Peyer's patch (tissue), 4 donors: ENCODE measurements around the gene JAML. TPM values are rescaled to one million over a fixed set of nuclear protein-coding genes. Genes with fewer than 3 reads are reported as not detected.

Source experiments
- DNase-seq, 3 donors: peaks; one replicate each; pipeline ENCODE4 v3.0.0-alpha.2; 2017 to 2019
- H3K27ac ChIP-seq, 4 donors: fragments of 200-600 bp; sonication (generic); one replicate each; pipeline ENCODE4 v1.5.1; 2016 to 2019
- H3K27me3 ChIP-seq, 2 donors: fragments of 200-600 bp; sonication (generic); one replicate each; pipeline ENCODE4 v1.5.1; 2019
- H3K36me3 ChIP-seq, 3 donors: fragments of 200-600 bp; sonication (generic); one replicate each; pipeline ENCODE4 v1.5.1; 2016 to 2019
- H3K4me1 ChIP-seq, 4 donors: fragments of 200-600 bp; sonication (generic); one replicate each; pipeline ENCODE4 v1.5.1; 2016 to 2019
- H3K4me3 ChIP-seq, 4 donors: fragments of 200-600 bp; sonication (generic); 1 replicate in 3 of 4; 2 replicates in 1 of 4; pipeline ENCODE4 v1.5.1; 2016 to 2019; ENCODE audit warnings: mild to moderate bottlenecking in 1 of 4
- H3K9me3 ChIP-seq, 4 donors: fragments of 200-600 bp; sonication (generic); one replicate each; pipeline ENCODE4 v1.5.1; 2016 to 2019; ENCODE audit warnings: mild to moderate bottlenecking in 1 of 4
- CTCF ChIP-seq, 6 experiments: fragments of 450-650 bp in 4 of 6; fragments of 200-600 bp in 2 of 6; sonication (generic) in 1 of 6; IDR thresholded peaks; one replicate each; pipeline ENCODE4 v1.5.1; 2017 to 2019; ENCODE audit warnings: antibody characterized with exemption in 6 of 6, mild to moderate bottlenecking in 3 of 6, moderate library complexity in 1 of 6
- POLR2A ChIP-seq, 2 donors: fragments of 450-650 bp; IDR thresholded peaks; one replicate each; pipeline ENCODE4 v1.5.1; 2017; ENCODE audit warnings: antibody characterized with exemption in 2 of 2, mild to moderate bottlenecking in 2 of 2, moderate library complexity in 2 of 2
- total RNA-seq, 4 donors: library from RNA; depleted of rRNA; stranded (reverse); fragments of >200 nt; gene quantifications; one replicate each; pipeline ENCODE4 v1.1.0, GENCODE V29; 2016

Gene JAML
- total RNA-seq, 4 donors from 2014 or later, result 7.5 to 83.3 (median 14.4) TPM

- no peaks in the 10 kb centered on the region for H3K9me3 ChIP-seq
- H3K4me3 ChIP-seq, result no peak overlapping the region
- H3K27ac ChIP-seq, result peak overlapping the region in 1 of 4 donors; percentile 14
- H3K27me3 ChIP-seq, result no peaks in the 10 kb centered on the region
- H3K36me3 ChIP-seq, result no peaks in the 10 kb centered on the region
- peaks cover 0 to 19% (median 3%) of the 10 kb centered on the region in 4 donors for H3K4me1 ChIP-seq
- no peak for DNase-seq
- no peak for TF ChIP-seq CTCF (IDR thresholded peaks at IDR 0.05)
- TF ChIP-seq POLR2A (IDR thresholded peaks at IDR 0.05), result no peak
These were observed 14.1 kb upstream of the JAML start for GRCh38 chr11:118238929-118239328.

- Histone ChIP-seq H3K27me3 (no peaks in the 10 kb centered on the region), H3K27ac (peak overlapping the region in 1 of 4 donors; percentile 14)
- no peak for DNase-seq
These were observed 13.6 kb upstream of the JAML start for GRCh38 chr11:118238421-118238820.

GRCh38 chr11:118236170-118236569, 11.4 kb upstream of the JAML start:
- peaks cover 0 to 15% (median 0%) of the 10 kb centered on the region in 3 donors for H3K36me3 ChIP-seq
- no peak overlapping the region for H3K27ac ChIP-seq
- H3K27me3 ChIP-seq, result no peaks in the 10 kb centered on the region
- H3K4me1 ChIP-seq, result peaks cover 0 to 8% (median 2%) of the 10 kb centered on the region in 4 donors
- DNase-seq, result no peak
- no peak for TF ChIP-seq POLR2A (IDR thresholded peaks at IDR 0.05)
- no peak for TF ChIP-seq CTCF (IDR thresholded peaks at IDR 0.05)
- no peak overlapping the region for H3K4me3 ChIP-seq
- H3K9me3 ChIP-seq, result no peaks in the 10 kb centered on the region

More at GRCh38 chr11:118238421-118238820, 13.6 kb upstream of the JAML start:
- TF ChIP-seq POLR2A (IDR thresholded peaks at IDR 0.05) (no peak), CTCF (IDR thresholded peaks at IDR 0.05) (no peak)
- Histone ChIP-seq H3K9me3 (no peaks in the 10 kb centered on the region), H3K4me3 (no peak overlapping the region), H3K4me1 (peaks cover 0 to 19% (median 3%) of the 10 kb centered on the region in 4 donors), H3K36me3 (peaks cover 0 to 3% (median 0%) of the 10 kb centered on the region in 3 donors)

- no peaks in the 10 kb centered on the region for H3K27me3 ChIP-seq
- peaks cover 0 to 4% (median 0%) of the 10 kb centered on the region in 4 donors for H3K4me1 ChIP-seq
- no peak overlapping the region for H3K4me3 ChIP-seq
- TF ChIP-seq POLR2A (IDR thresholded peaks at IDR 0.05), result no peak
- no peak for TF ChIP-seq CTCF (IDR thresholded peaks at IDR 0.05)
- no peak overlapping the region for H3K27ac ChIP-seq
- H3K9me3 ChIP-seq, result no peaks in the 10 kb centered on the region
- no peak for DNase-seq
- H3K36me3 ChIP-seq, result peaks cover 0 to 15% (median 0%) of the 10 kb centered on the region in 3 donors
These were observed 10.0 kb upstream of the JAML start for GRCh38 chr11:118234833-118235232.

- DNase-seq, result no peak
- no peaks in the 10 kb centered on the region for H3K9me3 ChIP-seq
- H3K4me3 ChIP-seq, result no peak overlapping the region
- H3K4me1 ChIP-seq, result peaks cover 0 to 7% (median 0%) of the 10 kb centered on the region in 4 donors
- H3K27me3 ChIP-seq, result no peaks in the 10 kb centered on the region
- no peak overlapping the region for H3K27ac ChIP-seq
- TF ChIP-seq POLR2A (IDR thresholded peaks at IDR 0.05), result no peak
- TF ChIP-seq CTCF (IDR thresholded peaks at IDR 0.05), result no peak
- peaks cover 0 to 15% (median 0%) of the 10 kb centered on the region in 3 donors for H3K36me3 ChIP-seq
These were observed 9.0 kb upstream of the JAML start for GRCh38 chr11:118233850-118234249.

GRCh38 chr11:118233377-118233776, 8.6 kb upstream of the JAML start:
- no peaks in the 10 kb centered on the region for H3K27me3 ChIP-seq
- H3K4me3 ChIP-seq, result no peak overlapping the region
- H3K9me3 ChIP-seq, result no peaks in the 10 kb centered on the region
- no peak for DNase-seq
- peaks cover 0 to 15% (median 0%) of the 10 kb centered on the region in 3 donors for H3K36me3 ChIP-seq
- H3K27ac ChIP-seq, result no peak overlapping the region
- H3K4me1 ChIP-seq, result peaks cover 0 to 7% (median 0%) of the 10 kb centered on the region in 4 donors
- TF ChIP-seq CTCF (IDR thresholded peaks at IDR 0.05), result no peak
- no peak for TF ChIP-seq POLR2A (IDR thresholded peaks at IDR 0.05)
